HepG2 (cell line): ENCODE data around the gene SIGLEC9. TPM values are rescaled to one million over a fixed set of nuclear protein-coding genes. Genes with fewer than 3 reads are reported as not detected.

ENCODE experiments used
- ATAC-seq: fragments of 200-7000 bp; cut with Tn5 transposase; 3 replicates; pipeline ENCODE4 v1.9.1; 2020; ENCODE audit warnings: mild to moderate bottlenecking, moderate library complexity
- BruUV-seq: library from RNA; stranded (reverse); fragments of 400-500 nt; replicated peaks from 2 replicates; lab custom pipeline; 2021; lab: Mats Ljungman, UMichigan
- CTCF ChIA-PET: fragments of 300-600 bp; formaldehyde crosslinking; extraction: SDS; loops from one replicate; lab custom pipeline; 2021; ENCODE audit warnings: low total read pairs, inconsistent platforms, low intra/inter-chr PET ratio; lab: Yijun Ruan, JAX
- POLR2A ChIA-PET: fragments of 350-600 bp; sonication (Branson Sonifier 250); formaldehyde crosslinking; loops from one replicate; lab custom pipeline; 2020; ENCODE audit warnings: antibody characterized with exemption, inconsistent platforms; lab: Yijun Ruan, JAX
- DNase-seq: peaks from one replicate; pipeline ENCODE4 v3.0.0-alpha.2; 2015; ENCODE audit warnings: low spot score
- FAIRE-seq: peaks from 3 replicates; lab custom pipeline; 2011; peaks lifted over from hg19 to GRCh38; lab: Jason Lieb, UNC
- H2AFZ ChIP-seq: one replicate; pipeline ENCODE4 v1.6.1; 2011; ENCODE audit warnings: low read length, inconsistent platforms
- H3K27ac ChIP-seq: fragments of 300-600 bp; 3 replicates; pipeline ENCODE4 v1.8.0; 2011; ENCODE audit warnings: mixed run types, mild to moderate bottlenecking, mixed read lengths, low read length, inconsistent platforms; ENCODE audit not compliant: insufficient read depth; ENCODE audit errors: extremely low read length
- H3K27me3 ChIP-seq, 2 experiments: fragments of 200-600 bp in 1 of 2; 2 replicates in 1 of 2; 3 replicates in 1 of 2; pipeline versions ENCODE4 v1.6.0 to v1.8.0; 2011; ENCODE audit warnings: low read length in 2 of 2, mild to moderate bottlenecking in 2 of 2, moderate library complexity in 2 of 2, inconsistent platforms in 1 of 2; ENCODE audit not compliant: insufficient read depth in 2 of 2, control insufficient read depth in 1 of 2
- H3K36me3 ChIP-seq, 2 experiments: fragments of 200-600 bp in 1 of 2; replicated peaks in 1 of 2; 2 replicates in 1 of 2; 3 replicates in 1 of 2; pipeline versions ENCODE4 v1.5.1 to v1.8.0; 2011; ENCODE audit warnings: low read length in 2 of 2, inconsistent platforms in 1 of 2; ENCODE audit not compliant: insufficient read depth in 2 of 2, control insufficient read depth in 1 of 2
- H3K4me1 ChIP-seq: 2 replicates; pipeline ENCODE4 v1.5.1; 2012; ENCODE audit warnings: low read length, inconsistent platforms; ENCODE audit not compliant: insufficient read depth
- H3K4me2 ChIP-seq: 2 replicates; pipeline ENCODE4 v1.6.0; 2011; ENCODE audit warnings: low read depth, low read length, inconsistent platforms
- H3K4me3 ChIP-seq, 3 experiments: fragments of 200-600 bp in 1 of 3; sonication (generic), shearing (Covaris generic) in 1 of 3; replicated peaks in 1 of 3; 2 replicates each; pipeline ENCODE4 v1.5.1; 2011 to 2016; ENCODE audit warnings: low read length in 3 of 3, inconsistent platforms in 2 of 3, low read depth in 2 of 3, mild to moderate bottlenecking in 2 of 3, control low read depth in 1 of 3, mixed read lengths in 1 of 3; ENCODE audit not compliant: insufficient read depth in 1 of 3
- H3K79me2 ChIP-seq: one replicate; pipeline ENCODE4 v1.6.1; 2011; ENCODE audit warnings: low read length, inconsistent platforms; ENCODE audit not compliant: insufficient read depth
- H3K9ac ChIP-seq: 2 replicates; pipeline ENCODE4 v1.6.0; 2011; ENCODE audit warnings: mild to moderate bottlenecking, low read depth, low read length, inconsistent platforms; ENCODE audit not compliant: insufficient read depth
- H3K9me3 ChIP-seq: 2 replicates; pipeline ENCODE4 v1.5.1; 2012; ENCODE audit warnings: mild to moderate bottlenecking, low read length
- H4K20me1 ChIP-seq: 2 replicates; pipeline ENCODE4 v1.6.0; 2011; ENCODE audit warnings: inconsistent platforms, mild to moderate bottlenecking, low read length, moderate library complexity; ENCODE audit not compliant: insufficient read depth
- AFF4 ChIP-seq: sonication (generic); formaldehyde crosslinking; IDR thresholded peaks from 2 replicates; pipeline ENCODE4 v1.4.0; 2020; ENCODE audit warnings: missing genetic modification reagents
- DMTF1 ChIP-seq: sonication (generic); formaldehyde crosslinking; IDR thresholded peaks from 2 replicates; pipeline ENCODE4 v1.4.0; 2020; ENCODE audit warnings: mild to moderate bottlenecking, missing genetic modification reagents
- ETS1 ChIP-seq: sonication (generic); formaldehyde crosslinking; IDR thresholded peaks from 2 replicates; pipeline ENCODE4 v1.4.0; 2020; ENCODE audit warnings: missing genetic modification reagents
- GLMP ChIP-seq: sonication (generic); formaldehyde crosslinking; IDR thresholded peaks from 2 replicates; pipeline ENCODE4 v1.9.0; 2021; ENCODE audit warnings: missing genetic modification reagents, mild to moderate bottlenecking, borderline replicate concordance
- MIER2 ChIP-seq: IDR thresholded peaks from 2 replicates; pipeline ENCODE4 v1.6.1; 2016; ENCODE audit warnings: missing biosample characterization, missing genetic modification reagents
- SMAD3 ChIP-seq: sonication (generic); formaldehyde crosslinking; IDR thresholded peaks from 2 replicates; pipeline ENCODE4 v1.4.0; 2020; ENCODE audit warnings: missing genetic modification reagents
- SYNCRIP ChIP-seq: fragments of 200-400 bp; formaldehyde crosslinking; IDR thresholded peaks from 2 replicates; pipeline ENCODE4 v1.6.1; 2018; ENCODE audit warnings: mild to moderate bottlenecking, low read depth, low read length; ENCODE audit not compliant: insufficient read depth
- XRCC5 ChIP-seq: fragments of 200-400 bp; formaldehyde crosslinking; optimal IDR thresholded peaks from 2 replicates; pipeline ENCODE3; 2017; ENCODE audit warnings: mild to moderate bottlenecking, low read length
- ZBTB7B ChIP-seq: sonication (generic); formaldehyde crosslinking; IDR thresholded peaks from 2 replicates; pipeline ENCODE4 v1.4.0; 2020; ENCODE audit warnings: missing genetic modification reagents
- ZEB1 ChIP-seq: IDR thresholded peaks from 2 replicates; pipeline ENCODE4 v1.6.1; 2012; ENCODE audit warnings: mild to moderate bottlenecking, low read depth, inconsistent platforms; ENCODE audit not compliant: insufficient replicate concordance
- ZNF282 ChIP-seq: fragments of 450-650 bp; IDR thresholded peaks from 2 replicates; pipeline ENCODE4 v1.6.1; 2018; ENCODE audit not compliant: partially characterized antibody
- ZNF839 ChIP-seq: sonication (generic); formaldehyde crosslinking; IDR thresholded peaks from 2 replicates; pipeline ENCODE4 v1.4.0; 2020; ENCODE audit warnings: missing genetic modification reagents, mild to moderate bottlenecking, borderline replicate concordance
- WGBS: methylation state at CpG from one replicate; pipeline ENCODE4 v1.1.6; 2017; ENCODE audit warnings: low lambda C conversion rate; 5-methylcytosine and 5-hydroxymethylcytosine counted together
- in situ Hi-C: cut with HindIII; loops from 2 replicates; pipeline ENCODE4 v1.10.0; 2017; ENCODE audit warnings: low pct_unique_long_range_greater_than_20kb; ENCODE audit not compliant: extremely low pct_ligation_motif_present
- intact Hi-C: fragments of 100-400 bp; cut with micrococcal nuclease; formaldehyde crosslinking; loops from one replicate; pipeline ENCODE4 v1.10.0; 2022; ENCODE audit not compliant: unreplicated experiment
- polyA plus RNA-seq, 8 experiments: library from polyadenylated mRNA; depleted of rRNA in 3 of 8; stranded (reverse) in 7 of 8; unstranded in 1 of 8; fragments of >200 nt; fragmentation: Illumina TruSeq in 4 of 8; extraction: Trizol in 4 of 8; gene quantifications; 2 replicates each; pipeline versions ENCODE4 v1.2.1 to v1.2.3, GENCODE V29; 2011 to 2016; ENCODE audit warnings: low read depth in 4 of 8, missing spikeins in 1 of 8, mixed read lengths in 1 of 8; ENCODE audit not compliant: insufficient read depth in 1 of 8
- total RNA-seq, 5 experiments: library from RNA; depleted of rRNA; stranded (reverse); fragments of >200 nt; fragmentation: Illumina TruSeq; extraction: Trizol; gene quantifications; 2 replicates each; pipeline ENCODE4 v1.2.3, GENCODE V29; 2016; ENCODE audit warnings: low read depth in 1 of 5

The SIGLEC9 gene
- total and polyA plus RNA-seq, 2 of the 13 experiments (the other 11 are each of a cell fraction or from before 2014, with no cell fraction given), result not detected

- Histone ChIP-seq H3K4me2 (no peak overlapping the region), H3K36me3 (no peaks in the 10 kb centered on the region), H3K79me2 (no peaks in the 10 kb centered on the region), H4K20me1 (no peaks in the 10 kb centered on the region), H3K27ac (no peak overlapping the region), H3K4me1 (no peaks in the 10 kb centered on the region), H2AFZ (no peak overlapping the region), H3K27me3 (peaks cover 2 to 17% of the 10 kb centered on the region in 2 experiments; a peak in 3 of 5 replicates), H3K9ac (no peak overlapping the region), H3K9me3 (no peaks in the 10 kb centered on the region), H3K4me3 (no peak overlapping the region)
- CTCF ChIA-PET, result no interaction called here
- in situ Hi-C loops (loop anchor here (10.0 kb wide), 1 partner anchor 114 kb away; no protein-coding TSS in a partner anchor), intact Hi-C loops (no loop called here)
- BruUV-seq, result no TSS peak
- TF ChIP-seq XRCC5 (no peak), ZNF839 (CRISPR knock-in tag) (no peak), SYNCRIP (no peak), ZNF282 (no peak), ETS1 (CRISPR knock-in tag) (no peak), ZBTB7B (no peak), AFF4 (CRISPR knock-in tag) (no peak), GLMP (no peak), MIER2 (CRISPR knock-in tag) (no peak), SMAD3 (CRISPR knock-in tag) (no peak), DMTF1 (CRISPR knock-in tag) (no peak), ZEB1 (no peak)
- ATAC-seq (no peak), FAIRE-seq (no peak), DNase-seq (no peak)
- POLR2A ChIA-PET, result no interaction called here
- WGBS, result 0% methylated on average over 3 of the region's 3 CpGs
These were observed 25.9 kb downstream of the SIGLEC9 start for GRCh38 chr19:51150627-51151026.
